ENCODE measurements around the gene SMAGP.

SMAGP gene

DNA sequence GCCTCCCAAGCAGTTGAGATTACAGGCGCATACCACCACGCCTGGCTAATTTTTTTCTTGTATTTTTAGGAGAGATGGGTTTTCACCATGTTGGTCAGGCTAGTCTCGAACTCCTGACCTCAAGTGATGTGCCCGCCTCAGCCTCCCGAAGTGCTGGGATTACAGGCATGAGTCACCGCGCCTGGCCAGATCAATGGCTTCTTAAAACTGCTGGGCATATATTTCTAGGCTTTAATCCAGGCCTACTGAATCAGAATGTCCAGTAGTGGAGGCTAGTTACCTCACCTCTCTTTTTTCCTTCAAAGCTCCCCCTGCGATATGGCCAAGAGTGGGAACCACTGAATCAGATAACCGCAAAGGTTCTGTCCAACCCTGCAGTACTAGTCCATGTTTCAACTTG is 69.4 kb downstream of the SMAGP start:
- no peak for DNase-seq (ENCODE audit: low read depth)
- no peak overlapping the region for H3K4me3 ChIP-seq (ENCODE audit: low read depth, low read length)
- TF ChIP-seq MAX (IDR thresholded peaks at IDR 0.05; ENCODE audit: low read depth, low read length) (no peak), POLR2A (IDR thresholded peaks at IDR 0.05; ENCODE audit: extremely low read depth, insufficient read length) (no peak), MYC (IDR thresholded peaks at IDR 0.05; ENCODE audit: low read depth, low read length) (no peak)
- TF ChIP-seq, protein P1, sequence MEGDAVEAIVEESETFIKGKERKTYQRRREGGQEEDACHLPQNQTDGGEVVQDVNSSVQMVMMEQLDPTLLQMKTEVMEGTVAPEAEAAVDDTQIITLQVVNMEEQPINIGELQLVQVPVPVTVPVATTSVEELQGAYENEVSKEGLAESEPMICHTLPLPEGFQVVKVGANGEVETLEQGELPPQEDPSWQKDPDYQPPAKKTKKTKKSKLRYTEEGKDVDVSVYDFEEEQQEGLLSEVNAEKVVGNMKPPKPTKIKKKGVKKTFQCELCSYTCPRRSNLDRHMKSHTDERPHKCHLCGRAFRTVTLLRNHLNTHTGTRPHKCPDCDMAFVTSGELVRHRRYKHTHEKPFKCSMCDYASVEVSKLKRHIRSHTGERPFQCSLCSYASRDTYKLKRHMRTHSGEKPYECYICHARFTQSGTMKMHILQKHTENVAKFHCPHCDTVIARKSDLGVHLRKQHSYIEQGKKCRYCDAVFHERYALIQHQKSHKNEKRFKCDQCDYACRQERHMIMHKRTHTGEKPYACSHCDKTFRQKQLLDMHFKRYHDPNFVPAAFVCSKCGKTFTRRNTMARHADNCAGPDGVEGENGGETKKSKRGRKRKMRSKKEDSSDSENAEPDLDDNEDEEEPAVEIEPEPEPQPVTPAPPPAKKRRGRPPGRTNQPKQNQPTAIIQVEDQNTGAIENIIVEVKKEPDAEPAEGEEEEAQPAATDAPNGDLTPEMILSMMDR (IDR thresholded peaks at IDR 0.05; ENCODE audit: low read depth, low read length) = no peak

GRCh38 chr12:51200156-51200555 is 70.1 kb downstream of the SMAGP start:
- H3K4me3 ChIP-seq (ENCODE audit: low read depth, low read length) = no peak overlapping the region
- no peak for DNase-seq (ENCODE audit: low read depth)
- TF ChIP-seq POLR2A (IDR thresholded peaks at IDR 0.05; ENCODE audit: extremely low read depth, insufficient read length) (no peak), MAX (IDR thresholded peaks at IDR 0.05; ENCODE audit: low read depth, low read length) (no peak), MYC (IDR thresholded peaks at IDR 0.05; ENCODE audit: low read depth, low read length) (no peak)
- TF ChIP-seq, protein P1 (IDR thresholded peaks at IDR 0.05; ENCODE audit: low read depth, low read length) = no peak

DNA sequence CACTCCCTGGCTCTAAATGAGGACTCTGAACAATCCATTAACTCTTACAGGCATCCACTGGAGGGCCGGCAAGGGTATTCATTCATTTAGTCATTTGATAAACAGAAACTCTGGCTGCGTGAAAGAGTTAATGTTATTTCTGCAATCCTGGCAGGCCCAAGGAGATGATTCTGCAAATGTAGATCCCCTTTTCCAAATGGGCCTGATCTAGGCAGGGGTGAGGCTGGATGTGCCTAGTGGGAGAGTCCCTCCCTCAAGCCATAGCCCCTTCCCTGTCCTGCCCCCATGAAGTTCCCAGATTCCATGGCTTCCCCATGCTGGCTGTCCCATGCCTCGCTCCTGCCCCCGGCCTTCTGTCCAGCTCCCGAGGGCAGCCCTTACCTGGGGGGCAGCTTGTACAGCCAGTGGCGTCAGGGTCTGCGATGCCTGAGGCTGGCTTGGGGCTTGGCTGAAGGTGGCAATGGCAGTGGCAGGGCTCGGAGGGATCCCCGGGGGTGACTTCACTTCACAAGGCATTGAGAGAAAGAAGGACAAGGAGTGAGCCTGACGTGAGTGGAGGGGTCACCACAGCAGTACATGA is 70.8 kb downstream of the SMAGP start:
- no peak overlapping the region for H3K4me3 ChIP-seq (ENCODE audit: low read depth, low read length)
- TF ChIP-seq, protein P1 (IDR thresholded peaks at IDR 0.05; ENCODE audit: low read depth, low read length) = no peak
- TF ChIP-seq POLR2A (IDR thresholded peaks at IDR 0.05; ENCODE audit: extremely low read depth, insufficient read length) = no peak
- TF ChIP-seq MAX (IDR thresholded peaks at IDR 0.05; ENCODE audit: low read depth, low read length) = no peak
- TF ChIP-seq MYC (IDR thresholded peaks at IDR 0.05; ENCODE audit: low read depth, low read length) = no peak
- no peak for DNase-seq (ENCODE audit: low read depth)

- TF ChIP-seq, protein P1 (IDR thresholded peaks at IDR 0.05; ENCODE audit: low read depth, low read length) = no peak
- TF ChIP-seq POLR2A (IDR thresholded peaks at IDR 0.05; ENCODE audit: extremely low read depth, insufficient read length) = no peak
- TF ChIP-seq MYC (IDR thresholded peaks at IDR 0.05; ENCODE audit: low read depth, low read length) = no peak
- no peak for TF ChIP-seq MAX (IDR thresholded peaks at IDR 0.05; ENCODE audit: low read depth, low read length)
- DNase-seq (ENCODE audit: low read depth) = no peak
- no peak overlapping the region for H3K4me3 ChIP-seq (ENCODE audit: low read depth, low read length)
These were observed 71.4 kb downstream of the SMAGP start for GRCh38 chr12:51198568-51199365.

- TF ChIP-seq POLR2A (IDR thresholded peaks at IDR 0.05; ENCODE audit: extremely low read depth, insufficient read length) = no peak
- TF ChIP-seq, protein P1 (IDR thresholded peaks at IDR 0.05; ENCODE audit: low read depth, low read length) = no peak
- TF ChIP-seq MAX (IDR thresholded peaks at IDR 0.05; ENCODE audit: low read depth, low read length) = no peak
- TF ChIP-seq MYC (IDR thresholded peaks at IDR 0.05; ENCODE audit: low read depth, low read length) = no peak
- no peak for DNase-seq (ENCODE audit: low read depth)
- H3K4me3 ChIP-seq (ENCODE audit: low read depth, low read length) = no peak overlapping the region
These were observed 72.3 kb downstream of the SMAGP start for GRCh38 chr12:51197736-51198567.

Data from NB4 (cell line).